NCI-H460 (cell line): ENCODE measurements around the gene NDUFAF8. TPM values are rescaled to one million over a fixed set of nuclear protein-coding genes. Genes with fewer than 3 reads are reported as not detected.
"Not testable (repeated sequence)": the region's sequence is repeated elsewhere in the genome, so short reads cannot be mapped to it uniquely, and the experiment has no call there.

ENCODE experiments used
- DNase-seq: peaks from one replicate; pipeline ENCODE4 v3.0.0-alpha.2; 2016; ENCODE audit warnings: low read depth; ENCODE audit errors: extremely low read depth
- total RNA-seq: library from RNA; depleted of rRNA; stranded (reverse); fragments of >200 nt; shearing (Covaris generic); gene quantifications from 2 replicates; pipeline ENCODE4 v1.2.3, GENCODE V29; 2014

The NDUFAF8 gene
- total RNA-seq, 1 experiment from 2014 or later: 88.5 TPM

GRCh38 chr17:81222620-81222905, 16.6 kb upstream of the NDUFAF8 start:
- no peak for DNase-seq

- DNase-seq: peak; percentile 99
Measured at GRCh38 chr17:81222906-81223761, 16.0 kb upstream of the NDUFAF8 start, which contains the start of gene CEP131. TSS of gene CEP131 (minus strand) at chr17:81222965. CDS start at chr17:81220056, 2,909 bp downstream.

- no peak for DNase-seq
Measured at GRCh38 chr17:81223762-81224130, 15.4 kb upstream of the NDUFAF8 start.

GRCh38 chr17:81227630-81228029, 11.5 kb upstream of the NDUFAF8 start:
- DNase-seq: not testable (repeated sequence)

GRCh38 chr17:81228420-81228819, 10.7 kb upstream of the NDUFAF8 start:
- DNase-seq: no peak

GRCh38 chr17:81228834-81229665, 10.1 kb upstream of the NDUFAF8 start:
- no peak for DNase-seq

- no peak for DNase-seq
Measured at GRCh38 chr17:81229666-81229920, 9.5 kb upstream of the NDUFAF8 start.

GRCh38 chr17:81230043-81230820, 8.9 kb upstream of the NDUFAF8 start:
- peak; percentile 26 for DNase-seq

- DNase-seq: no peak
Measured at GRCh38 chr17:81231121-81231645, 7.9 kb upstream of the NDUFAF8 start.

- no peak for DNase-seq
Measured at GRCh38 chr17:81231766-81232581, 7.1 kb upstream of the NDUFAF8 start.

GRCh38 chr17:81232616-81233241, 6.4 kb upstream of the NDUFAF8 start:
- DNase-seq: no peak

GRCh38 chr17:81233316-81233715, 5.8 kb upstream of the NDUFAF8 start:
- DNase-seq: no peak

GRCh38 chr17:81233811-81234505, 5.2 kb upstream of the NDUFAF8 start:
- no peak for DNase-seq

- DNase-seq: no peak
Measured at GRCh38 chr17:81234506-81234855, 4.6 kb upstream of the NDUFAF8 start.

GRCh38 chr17:81234940-81235821, 3.9 kb upstream of the NDUFAF8 start:
- DNase-seq: no peak

- no peak for DNase-seq
Measured at GRCh38 chr17:81235822-81236740, 3.0 kb upstream of the NDUFAF8 start.

- no peak for DNase-seq
Measured at GRCh38 chr17:81236784-81237183, 2.3 kb upstream of the NDUFAF8 start.
